SHP77 (cell line): ENCODE data around the gene DNAJC12.
"Not testable (repeated sequence)": the region's sequence is repeated elsewhere in the genome, so short reads cannot be mapped to it uniquely, and the experiment has no call there.

Source experiments
- DNase-seq, 2 experiments: peaks; one replicate each; lab custom pipeline; 2025; lab: John Stamatoyannopoulos, UW

The DNAJC12 gene

GRCh38 chr10:67763499-67764011 is 74.4 kb downstream of the DNAJC12 start:
- peak; percentile 17 to 55 for DNase-seq

- DNase-seq, result not testable (repeated sequence)
These were observed 75.4 kb downstream of the DNAJC12 start for GRCh38 chr10:67762567-67762966.

- no peak for DNase-seq
These were observed 77.7 kb downstream of the DNAJC12 start for GRCh38 chr10:67760272-67760671.
